ENCODE measurements around the gene SYNM. TPM values are rescaled to one million over a fixed set of nuclear protein-coding genes. Genes with fewer than 3 reads are reported as not detected.
A peak's percentile ranks its signal among the peaks of the same experiment; 100 is the strongest.

SYNM gene
- total and polyA plus RNA-seq, 2 donors from 2014 or later, result 4.5 to 23.2 TPM

GRCh38 chr15:99176757-99177156 is 71.9 kb downstream of the SYNM start:
- H3K4me1 ChIP-seq (ENCODE audit: control insufficient read depth in 2 of 3, insufficient read depth in 2 of 3, low read depth in 1 of 3, low read length in 3 of 3), result peaks cover 0 to 13% (median 0%) of the 10 kb centered on the region in 3 donors
- H3K9ac ChIP-seq (ENCODE audit: low read length in 3 of 3), result no peak overlapping the region
- DNase-seq (no peak), FAIRE-seq (no peak)
- intact Hi-C loops (cut with DNase I), result no loop called here
- H3K4me3 ChIP-seq (ENCODE audit: low read length in 3 of 3), result no peak overlapping the region
- H3K36me3 ChIP-seq (ENCODE audit: control insufficient read depth in 2 of 3, insufficient read depth in 3 of 3, low read length in 3 of 3), result peaks cover 0 to 3% (median 2%) of the 10 kb centered on the region in 3 donors
- H3K27me3 ChIP-seq (ENCODE audit: control insufficient read depth, insufficient read depth, low read length), result no peaks in the 10 kb centered on the region
- H3K9me3 ChIP-seq (ENCODE audit: control insufficient read depth in 2 of 3, insufficient read depth in 1 of 3, low read length in 3 of 3), result no peaks in the 10 kb centered on the region
- TF ChIP-seq CTCF (IDR thresholded peaks at IDR 0.05; ENCODE audit: borderline replicate concordance, extremely low read depth, insufficient read depth), result no peak
- H3K27ac ChIP-seq (ENCODE audit: low read depth in 2 of 2, low read length in 2 of 2), result no peak overlapping the region

- Histone ChIP-seq H3K4me3 (ENCODE audit: low read length in 3 of 3) (no peak overlapping the region), H3K27me3 (ENCODE audit: control insufficient read depth, insufficient read depth, low read length) (no peaks in the 10 kb centered on the region), H3K9ac (ENCODE audit: low read length in 3 of 3) (no peak overlapping the region), H3K4me1 (ENCODE audit: control insufficient read depth in 2 of 3, insufficient read depth in 2 of 3, low read depth in 1 of 3, low read length in 3 of 3) (peaks cover 0 to 13% (median 0%) of the 10 kb centered on the region in 3 donors), H3K27ac (ENCODE audit: low read depth in 2 of 2, low read length in 2 of 2) (no peak overlapping the region), H3K9me3 (ENCODE audit: control insufficient read depth in 2 of 3, insufficient read depth in 1 of 3, low read length in 3 of 3) (no peaks in the 10 kb centered on the region), H3K36me3 (ENCODE audit: control insufficient read depth in 2 of 3, insufficient read depth in 3 of 3, low read length in 3 of 3) (peaks cover 0 to 3% (median 2%) of the 10 kb centered on the region in 3 donors)
- FAIRE-seq (peak; percentile 8), DNase-seq (no peak)
- TF ChIP-seq CTCF (IDR thresholded peaks at IDR 0.05; ENCODE audit: borderline replicate concordance, extremely low read depth, insufficient read depth), result no peak
- intact Hi-C loops (cut with DNase I), result no loop called here
These were observed 72.8 kb downstream of the SYNM start for GRCh38 chr15:99177679-99178078.

GRCh38 chr15:99180086-99180963 is 75.4 kb downstream of the SYNM start:
- DNase-seq (no peak), FAIRE-seq (no peak)
- no peak for TF ChIP-seq CTCF (IDR thresholded peaks at IDR 0.05; ENCODE audit: borderline replicate concordance, extremely low read depth, insufficient read depth)
- Histone ChIP-seq H3K36me3 (ENCODE audit: control insufficient read depth in 2 of 3, insufficient read depth in 3 of 3, low read length in 3 of 3) (no peaks in the 10 kb centered on the region), H3K4me1 (ENCODE audit: control insufficient read depth in 2 of 3, insufficient read depth in 2 of 3, low read depth in 1 of 3, low read length in 3 of 3) (peaks cover 0 to 8% (median 0%) of the 10 kb centered on the region in 3 donors), H3K9ac (ENCODE audit: low read length in 3 of 3) (no peak overlapping the region), H3K4me3 (ENCODE audit: low read length in 3 of 3) (no peak overlapping the region), H3K27me3 (ENCODE audit: control insufficient read depth, insufficient read depth, low read length) (no peaks in the 10 kb centered on the region), H3K9me3 (ENCODE audit: control insufficient read depth in 2 of 3, insufficient read depth in 1 of 3, low read length in 3 of 3) (no peaks in the 10 kb centered on the region), H3K27ac (ENCODE audit: low read depth in 2 of 2, low read length in 2 of 2) (no peak overlapping the region)
- intact Hi-C loops (cut with DNase I), result no loop called here

Measured in kidney (tissue), 14 donors.